Uterus (tissue), 2 donors: Measurements from ENCODE around the gene MRPL38.

ENCODE experiments used
- POLR2A ChIP-seq, 2 donors: fragments of 450-650 bp; IDR thresholded peaks; one replicate each; pipeline ENCODE4 v1.6.1; 2016; ENCODE audit warnings: antibody characterized with exemption in 2 of 2, mild to moderate bottlenecking in 1 of 2, moderate library complexity in 1 of 2
- TF ChIP-seq, protein P1 (sequence below), 4 experiments: fragments of 200-600 bp in 2 of 4; fragments of 450-650 bp in 2 of 4; sonication (generic) in 2 of 4; IDR thresholded peaks; one replicate each; pipeline ENCODE4 v1.5.1; 2016 to 2019; ENCODE audit warnings: antibody characterized with exemption in 4 of 4, mild to moderate bottlenecking in 2 of 4, moderate library complexity in 1 of 4

DNA sequence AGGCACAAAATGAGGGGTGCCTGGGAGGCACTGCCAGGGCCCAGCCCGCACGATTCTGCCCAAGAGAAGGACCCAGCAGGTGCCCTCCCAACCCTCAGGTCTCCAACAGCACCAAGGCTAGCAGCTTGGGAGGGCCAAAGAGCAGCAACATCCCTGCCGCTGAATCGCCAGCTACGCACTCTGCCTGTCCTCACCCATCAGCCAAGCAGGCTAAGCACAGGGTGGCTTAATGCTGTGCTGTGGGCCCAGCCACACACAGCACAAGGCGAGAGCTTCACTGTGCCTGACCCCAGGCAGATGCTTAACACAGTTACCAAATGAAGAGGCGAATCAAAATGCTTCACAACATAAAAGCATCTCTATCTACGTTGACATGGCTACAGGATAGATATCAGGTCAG, 10.6 kb upstream of the MRPL38 start:
- TF ChIP-seq, protein P1, sequence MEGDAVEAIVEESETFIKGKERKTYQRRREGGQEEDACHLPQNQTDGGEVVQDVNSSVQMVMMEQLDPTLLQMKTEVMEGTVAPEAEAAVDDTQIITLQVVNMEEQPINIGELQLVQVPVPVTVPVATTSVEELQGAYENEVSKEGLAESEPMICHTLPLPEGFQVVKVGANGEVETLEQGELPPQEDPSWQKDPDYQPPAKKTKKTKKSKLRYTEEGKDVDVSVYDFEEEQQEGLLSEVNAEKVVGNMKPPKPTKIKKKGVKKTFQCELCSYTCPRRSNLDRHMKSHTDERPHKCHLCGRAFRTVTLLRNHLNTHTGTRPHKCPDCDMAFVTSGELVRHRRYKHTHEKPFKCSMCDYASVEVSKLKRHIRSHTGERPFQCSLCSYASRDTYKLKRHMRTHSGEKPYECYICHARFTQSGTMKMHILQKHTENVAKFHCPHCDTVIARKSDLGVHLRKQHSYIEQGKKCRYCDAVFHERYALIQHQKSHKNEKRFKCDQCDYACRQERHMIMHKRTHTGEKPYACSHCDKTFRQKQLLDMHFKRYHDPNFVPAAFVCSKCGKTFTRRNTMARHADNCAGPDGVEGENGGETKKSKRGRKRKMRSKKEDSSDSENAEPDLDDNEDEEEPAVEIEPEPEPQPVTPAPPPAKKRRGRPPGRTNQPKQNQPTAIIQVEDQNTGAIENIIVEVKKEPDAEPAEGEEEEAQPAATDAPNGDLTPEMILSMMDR (IDR thresholded peaks at IDR 0.05) = no peak
- no peak for TF ChIP-seq POLR2A (IDR thresholded peaks at IDR 0.05)
